NCI-H2227 treated with DMSO at 0.1 percent for 48 hours (cell line): Measurements from ENCODE around the gene CACFD1.
"Not testable (repeated sequence)": the region's sequence is repeated elsewhere in the genome, so short reads cannot be mapped to it uniquely, and the experiment has no call there.

ENCODE experiments used
- DNase-seq: peaks from one replicate; lab custom pipeline; 2025; lab: John Stamatoyannopoulos, UW

CACFD1 gene

GRCh38 chr9:133440874-133441273 lies 18.9 kb upstream of the CACFD1 start:
- no peak for DNase-seq

GRCh38 chr9:133441571-133441970 lies 18.2 kb upstream of the CACFD1 start:
- DNase-seq: no peak

GRCh38 chr9:133443248-133443647 lies 16.5 kb upstream of the CACFD1 start:
- DNase-seq: no peak

- no peak for DNase-seq
Observed at GRCh38 chr9:133443982-133444381, 15.8 kb upstream of the CACFD1 start.

GRCh38 chr9:133445293-133445969 lies 14.3 kb upstream of the CACFD1 start:
- no peak for DNase-seq

GRCh38 chr9:133448487-133448972 lies 11.2 kb upstream of the CACFD1 start:
- no peak for DNase-seq

GRCh38 chr9:133449760-133450159 lies 10.0 kb upstream of the CACFD1 start:
- no peak for DNase-seq

GRCh38 chr9:133451865-133452264 lies 7.9 kb upstream of the CACFD1 start:
- DNase-seq: not testable (repeated sequence)

- DNase-seq: no peak
Observed at GRCh38 chr9:133452562-133452961, 7.2 kb upstream of the CACFD1 start.

GRCh38 chr9:133453651-133454050 lies 6.1 kb upstream of the CACFD1 start:
- DNase-seq: no peak

GRCh38 chr9:133454325-133454724 lies 5.5 kb upstream of the CACFD1 start:
- DNase-seq: no peak

- DNase-seq: no peak
Observed at GRCh38 chr9:133454943-133455673, 4.7 kb upstream of the CACFD1 start.

GRCh38 chr9:133455936-133456335 lies 3.8 kb upstream of the CACFD1 start:
- DNase-seq: no peak

- DNase-seq: no peak
Observed at GRCh38 chr9:133456409-133456808, 3.4 kb upstream of the CACFD1 start.

- no peak for DNase-seq
Observed at GRCh38 chr9:133457233-133457632, 2.5 kb upstream of the CACFD1 start.

GRCh38 chr9:133457748-133458147 lies 2.0 kb upstream of the CACFD1 start:
- DNase-seq: no peak

GRCh38 chr9:133458643-133459312 lies 1.0 kb upstream of the CACFD1 start:
- DNase-seq: no peak

GRCh38 chr9:133460405-133461175 lies 812 bp downstream of the CACFD1 start:
- DNase-seq: no peak

GRCh38 chr9:133461975-133462374 lies 2.2 kb downstream of the CACFD1 start:
- no peak for DNase-seq

GRCh38 chr9:133463234-133463863 lies 3.6 kb downstream of the CACFD1 start:
- DNase-seq: peak; percentile 12

GRCh38 chr9:133463864-133464615 lies 4.3 kb downstream of the CACFD1 start:
- DNase-seq: no peak
